ENCODE results near the gene PLPP2. TPM values are rescaled to one million over a fixed set of nuclear protein-coding genes. Genes with fewer than 3 reads are reported as not detected.

PLPP2 gene
- total and polyA plus RNA-seq, 2 of the 13 experiments (the other 11 are each of a cell fraction or from before 2014, with no cell fraction given) = not detected

- TF ChIP-seq SAP130 (CRISPR knock-in tag; IDR thresholded peaks at IDR 0.05; ENCODE audit: low read depth) (0 out of 2 replicates have a peak, but pooled peaks have one; percentile 16), ZNF772 (CRISPR knock-in tag; IDR thresholded peaks at IDR 0.05) (no peak), EEA1 (CRISPR knock-in tag; IDR thresholded peaks at IDR 0.05; ENCODE audit: borderline replicate concordance) (no peak), ELF3 (CRISPR knock-in tag; IDR thresholded peaks at IDR 0.05) (0 out of 2 replicates have a peak, but pooled peaks have one; percentile 14), GATAD2A (CRISPR knock-in tag; IDR thresholded peaks at IDR 0.05) (no peak), POGK (CRISPR knock-in tag; conservative IDR thresholded peaks at IDR 0.05) (no peak), GMEB2 (CRISPR knock-in tag; IDR thresholded peaks at IDR 0.05; ENCODE audit: low read depth) (no peak)
These were observed 13.5 kb downstream of the PLPP2 start (continued) for GRCh38 chr19:277581-278165.

GRCh38 chr19:277131-277530, 14.1 kb downstream of the PLPP2 start:
- Histone ChIP-seq H3K27me3 (ENCODE audit: control insufficient read depth in 1 of 2, insufficient read depth in 2 of 2, low read length in 2 of 2) (peaks cover 4 to 34% of the 10 kb centered on the region in 2 experiments; a peak in 4 of 5 replicates), H3K27ac (ENCODE audit: extremely low read length, insufficient read depth, low read length) (no peak overlapping the region), H3K79me2 (ENCODE audit: insufficient read depth, low read length) (no peaks in the 10 kb centered on the region), H3K4me1 (ENCODE audit: insufficient read depth, low read length) (no peaks in the 10 kb centered on the region), H4K20me1 (ENCODE audit: insufficient read depth, low read length) (no peaks in the 10 kb centered on the region), H3K4me2 (ENCODE audit: low read depth, low read length) (no peak overlapping the region), H3K4me3 (replicated peaks in 1 of 3; ENCODE audit: insufficient read depth in 1 of 3, low read depth in 2 of 3, low read length in 3 of 3) (no peak overlapping the region), H3K36me3 (replicated peaks in 1 of 2; ENCODE audit: control insufficient read depth in 1 of 2, insufficient read depth in 2 of 2, low read length in 2 of 2) (no peaks in the 10 kb centered on the region), H3K9ac (ENCODE audit: insufficient read depth, low read depth, low read length) (no peak overlapping the region), H2AFZ (ENCODE audit: low read length) (no peak overlapping the region), H3K9me3 (ENCODE audit: low read length) (no peaks in the 10 kb centered on the region)
- intact Hi-C loops (cut with micrococcal nuclease; ENCODE audit: unreplicated experiment) (no loop called here), in situ Hi-C loops (cut with HindIII; ENCODE audit: extremely low pct_ligation_motif_present, low pct_unique_long_range_greater_than_20kb) (no loop called here)
- no peak for ATAC-seq
- WGBS (ENCODE audit: low lambda C conversion rate) = 49% methylated on average over 6 of the region's 7 CpGs
- POLR2A ChIA-PET = no interaction called here
- no TSS peak for BruUV-seq (replicated peaks)
- no peak for DNase-seq (ENCODE audit: low spot score)
- FAIRE-seq = no peak
- CTCF ChIA-PET (ENCODE audit: low intra/inter-chr PET ratio, low total read pairs) = no interaction called here
- TF ChIP-seq MEIS1 (CRISPR knock-in tag; IDR thresholded peaks at IDR 0.05; ENCODE audit: borderline replicate concordance) = no peak
- TF ChIP-seq SMAD3 (CRISPR knock-in tag; IDR thresholded peaks at IDR 0.05) = no peak
- TF ChIP-seq AGO1 (IDR thresholded peaks at IDR 0.05; ENCODE audit: low read depth, low read length, poor library complexity, severe bottlenecking) = no peak
- TF ChIP-seq MXD3 (CRISPR knock-in tag; IDR thresholded peaks at IDR 0.05) = no peak
- no peak for TF ChIP-seq ZNF589 (CRISPR knock-in tag; conservative IDR thresholded peaks at IDR 0.05)
- no peak for TF ChIP-seq KMT2B (CRISPR knock-in tag; IDR thresholded peaks at IDR 0.05)
- no peak for TF ChIP-seq EZH2 (conservative IDR thresholded peaks at IDR 0.05; ENCODE audit: low read depth, low read length)
- no peak for TF ChIP-seq NCOA5 (CRISPR knock-in tag; IDR thresholded peaks at IDR 0.05)
- TF ChIP-seq ZBTB39 (CRISPR knock-in tag; IDR thresholded peaks at IDR 0.05) = no peak
